Effector memory CD4-positive, alpha-beta T cell (primary cell): ENCODE measurements around the gene FTO.

Experiments used
- DNase-seq, 3 donors: peaks; one replicate each; pipeline ENCODE4 v3.0.0-alpha.2; 2020
- H3K27ac ChIP-seq: 2 replicates; pipeline ENCODE4 v1.7.0; 2013; ENCODE audit warnings: mild to moderate bottlenecking, low read length, moderate library complexity; ENCODE audit not compliant: insufficient read depth, poor library complexity, severe bottlenecking
- H3K27me3 ChIP-seq: replicated peaks from 2 replicates; pipeline ENCODE4 v1.7.0; 2013; ENCODE audit warnings: mild to moderate bottlenecking, low read length; ENCODE audit not compliant: insufficient read depth, control insufficient read depth, poor library complexity, severe bottlenecking
- H3K36me3 ChIP-seq: 2 replicates; pipeline ENCODE4 v1.7.0; 2013; ENCODE audit warnings: mild to moderate bottlenecking, low read length, moderate library complexity; ENCODE audit not compliant: control insufficient read depth, insufficient read depth
- H3K4me1 ChIP-seq: 2 replicates; pipeline ENCODE4 v1.7.0; 2013; ENCODE audit warnings: low read length, mild to moderate bottlenecking; ENCODE audit not compliant: control insufficient read depth, insufficient read depth, poor library complexity, severe bottlenecking
- H3K4me3 ChIP-seq: 2 replicates; pipeline ENCODE4 v1.7.0; 2013; ENCODE audit warnings: low read length, low read depth, mild to moderate bottlenecking; ENCODE audit not compliant: insufficient read depth, poor library complexity, severe bottlenecking
- H3K9me3 ChIP-seq: 2 replicates; pipeline ENCODE4 v1.7.0; 2013; ENCODE audit warnings: mild to moderate bottlenecking, low read length, moderate library complexity; ENCODE audit not compliant: control insufficient read depth

FTO gene

DNA sequence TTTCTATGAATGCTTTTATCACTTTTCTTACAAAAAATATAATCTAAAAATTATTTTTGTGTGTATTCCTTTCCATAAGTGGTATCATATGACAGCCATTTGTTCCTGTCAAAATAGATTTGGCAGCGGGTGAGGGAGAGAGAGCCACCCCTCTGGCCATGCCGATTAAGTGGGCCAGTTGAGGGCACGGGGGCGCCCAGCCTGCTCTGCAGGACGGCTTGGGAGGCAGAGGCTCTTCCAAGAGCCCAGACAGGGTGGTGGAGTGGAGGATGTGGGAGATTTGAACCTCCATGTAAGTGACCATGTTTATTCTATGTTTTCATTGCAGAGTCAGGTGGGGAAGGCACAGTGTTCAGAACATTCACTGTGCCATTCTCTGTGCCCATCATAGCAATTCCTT lies 493.8 kb downstream of the FTO start:
- Histone ChIP-seq H3K9me3 (no peaks in the 10 kb centered on the region), H3K4me1 (no peaks in the 10 kb centered on the region), H3K4me3 (no peak overlapping the region), H3K27ac (no peak overlapping the region), H3K36me3 (no peaks in the 10 kb centered on the region), H3K27me3 (no peaks in the 10 kb centered on the region)
- no peak for DNase-seq

DNA sequence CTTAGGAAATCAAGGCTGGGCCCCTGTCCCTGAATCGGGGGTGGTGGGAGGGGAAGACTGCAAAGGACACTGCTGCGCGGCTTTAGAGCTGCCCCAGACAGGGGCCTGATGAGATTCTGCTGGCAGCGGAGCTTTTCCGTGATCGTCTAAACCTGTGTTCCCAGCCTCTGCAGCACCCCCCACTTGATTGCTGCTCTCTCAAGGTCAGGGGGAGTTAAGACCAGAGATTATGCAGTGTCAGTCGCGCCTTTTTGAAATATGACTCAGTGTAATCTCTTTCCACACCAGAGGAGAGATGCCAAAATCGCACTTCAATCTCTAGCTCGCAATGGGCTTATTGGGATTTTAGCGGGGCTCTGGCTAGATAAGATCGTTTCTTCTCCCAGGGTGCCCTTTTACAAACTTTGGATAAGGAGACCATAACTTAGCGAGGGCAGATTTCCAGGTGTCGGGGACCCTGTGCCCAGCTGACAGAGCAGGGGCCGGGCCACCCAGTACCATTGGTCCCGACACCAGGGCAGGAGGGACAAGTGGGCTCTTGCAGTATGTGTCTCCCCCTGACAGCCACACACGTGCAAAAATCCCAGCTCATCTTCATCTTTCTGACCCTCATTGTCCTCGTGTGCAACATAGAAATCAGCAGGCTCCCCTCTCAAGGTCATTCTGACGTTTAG lies 495.7 kb downstream of the FTO start:
- Histone ChIP-seq H3K27ac (no peak overlapping the region), H3K36me3 (no peaks in the 10 kb centered on the region), H3K4me1 (no peaks in the 10 kb centered on the region), H3K9me3 (no peaks in the 10 kb centered on the region), H3K4me3 (no peak overlapping the region), H3K27me3 (no peaks in the 10 kb centered on the region)
- no peak for DNase-seq

DNA sequence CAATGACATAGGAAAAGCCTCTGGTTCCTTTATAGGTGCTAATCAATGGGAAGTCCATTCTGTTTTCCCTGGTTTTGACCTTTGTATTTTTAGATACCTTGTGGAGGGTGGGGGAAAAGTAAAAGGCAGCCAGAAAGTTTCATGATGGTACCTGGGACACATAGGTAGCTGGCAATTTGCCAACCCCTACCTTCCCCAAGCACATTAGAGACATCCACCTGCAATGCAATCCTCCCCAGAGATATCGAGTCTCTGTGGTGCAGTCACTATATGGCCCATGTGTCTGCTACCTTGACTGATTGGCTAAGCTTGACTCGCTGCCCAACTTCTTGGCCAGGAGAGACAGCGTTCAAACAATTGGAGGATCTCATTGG lies 496.2 kb downstream of the FTO start:
- no peaks in the 10 kb centered on the region for H3K36me3 ChIP-seq
- no peaks in the 10 kb centered on the region for H3K9me3 ChIP-seq
- no peak overlapping the region for H3K4me3 ChIP-seq
- no peaks in the 10 kb centered on the region for H3K4me1 ChIP-seq
- H3K27me3 ChIP-seq = no peaks in the 10 kb centered on the region
- DNase-seq = no peak
- no peak overlapping the region for H3K27ac ChIP-seq

DNA sequence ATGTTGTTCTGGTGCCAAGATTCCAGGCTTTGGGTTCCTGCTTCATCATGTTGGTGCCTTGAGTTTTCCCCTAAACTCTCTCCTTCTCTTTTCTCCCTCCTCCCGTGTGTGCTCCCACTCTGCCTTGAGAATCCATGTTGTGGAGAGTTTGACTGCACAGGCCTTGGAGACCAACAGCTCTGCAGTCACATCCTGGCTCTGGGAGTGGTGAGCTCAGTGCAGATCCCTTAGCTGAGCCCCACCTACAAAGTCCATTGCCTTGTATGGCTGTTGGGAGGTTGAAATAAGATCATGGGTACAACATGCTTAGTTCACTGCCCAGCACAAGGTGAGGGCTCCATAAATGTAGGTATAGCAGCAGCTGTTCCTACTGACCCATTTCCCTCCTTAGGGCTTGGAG lies 496.8 kb downstream of the FTO start:
- Histone ChIP-seq H3K4me3 (no peak overlapping the region), H3K4me1 (no peaks in the 10 kb centered on the region), H3K27me3 (no peaks in the 10 kb centered on the region), H3K9me3 (no peaks in the 10 kb centered on the region), H3K27ac (no peak overlapping the region), H3K36me3 (no peaks in the 10 kb centered on the region)
- no peak for DNase-seq

DNA sequence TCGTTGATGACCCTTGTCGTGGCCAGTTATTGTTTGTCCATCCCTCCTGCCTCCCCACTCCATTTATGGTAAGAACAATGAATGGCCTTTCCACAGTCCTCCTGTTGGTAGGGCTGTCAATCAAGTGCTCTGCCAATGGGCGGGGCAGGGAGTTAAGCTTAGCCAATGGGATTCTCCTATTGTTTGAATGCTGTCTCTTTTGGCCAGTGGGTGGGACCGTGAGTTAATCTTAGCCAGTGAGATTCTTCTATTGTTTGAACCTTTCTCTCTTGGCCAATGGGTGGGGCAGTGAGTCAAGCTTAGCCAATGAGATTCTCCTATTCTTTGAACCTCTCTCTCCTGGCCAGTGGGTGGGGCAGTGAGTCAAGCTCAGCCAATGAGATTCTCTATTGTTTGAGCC lies 497.2 kb downstream of the FTO start:
- Histone ChIP-seq H3K4me3 (no peak overlapping the region), H3K9me3 (no peaks in the 10 kb centered on the region), H3K36me3 (no peaks in the 10 kb centered on the region), H3K27ac (no peak overlapping the region), H3K27me3 (no peaks in the 10 kb centered on the region), H3K4me1 (no peaks in the 10 kb centered on the region)
- DNase-seq = no peak
